ENCODE data around the gene E2F8. TPM values are rescaled to one million over a fixed set of nuclear protein-coding genes. Genes with fewer than 3 reads are reported as not detected.

Gene E2F8
- total RNA-seq, 2 donors from 2014 or later: 0.46 to 0.57 TPM

DNA sequence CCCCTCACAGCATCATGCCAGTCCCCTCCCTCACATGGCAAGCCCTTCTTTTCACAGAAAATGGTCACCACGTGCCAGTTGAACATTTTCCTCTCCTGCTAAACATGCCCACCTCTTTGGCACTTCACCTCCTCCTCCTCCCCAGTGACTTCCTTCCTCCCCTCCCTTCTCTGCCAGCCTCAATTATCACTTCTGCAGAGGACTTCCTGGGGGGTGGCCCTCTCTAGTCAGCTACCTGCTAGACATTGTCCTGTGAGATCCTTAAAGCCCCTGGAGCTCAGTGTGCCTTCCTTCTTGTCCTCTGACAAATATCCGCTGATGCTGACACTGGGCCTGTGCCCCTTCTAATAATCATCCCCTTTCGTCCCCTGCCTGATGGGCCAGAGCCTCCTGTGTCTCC lies 43.2 kb upstream of the E2F8 start:
- TF ChIP-seq POLR2A (IDR thresholded peaks at IDR 0.05) (no peak), POLR2AphosphoS5 (IDR thresholded peaks at IDR 0.05) (no peak)
- TF ChIP-seq, protein P1, sequence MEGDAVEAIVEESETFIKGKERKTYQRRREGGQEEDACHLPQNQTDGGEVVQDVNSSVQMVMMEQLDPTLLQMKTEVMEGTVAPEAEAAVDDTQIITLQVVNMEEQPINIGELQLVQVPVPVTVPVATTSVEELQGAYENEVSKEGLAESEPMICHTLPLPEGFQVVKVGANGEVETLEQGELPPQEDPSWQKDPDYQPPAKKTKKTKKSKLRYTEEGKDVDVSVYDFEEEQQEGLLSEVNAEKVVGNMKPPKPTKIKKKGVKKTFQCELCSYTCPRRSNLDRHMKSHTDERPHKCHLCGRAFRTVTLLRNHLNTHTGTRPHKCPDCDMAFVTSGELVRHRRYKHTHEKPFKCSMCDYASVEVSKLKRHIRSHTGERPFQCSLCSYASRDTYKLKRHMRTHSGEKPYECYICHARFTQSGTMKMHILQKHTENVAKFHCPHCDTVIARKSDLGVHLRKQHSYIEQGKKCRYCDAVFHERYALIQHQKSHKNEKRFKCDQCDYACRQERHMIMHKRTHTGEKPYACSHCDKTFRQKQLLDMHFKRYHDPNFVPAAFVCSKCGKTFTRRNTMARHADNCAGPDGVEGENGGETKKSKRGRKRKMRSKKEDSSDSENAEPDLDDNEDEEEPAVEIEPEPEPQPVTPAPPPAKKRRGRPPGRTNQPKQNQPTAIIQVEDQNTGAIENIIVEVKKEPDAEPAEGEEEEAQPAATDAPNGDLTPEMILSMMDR (IDR thresholded peaks at IDR 0.05): no peak
- DNase-seq (ENCODE audit: low spot score): no peak
- Histone ChIP-seq H3K4me3 (no peak overlapping the region), H3K27me3 (replicated peaks; ENCODE audit: insufficient read depth) (no peaks in the 10 kb centered on the region), H3K4me1 (replicated peaks) (no peaks in the 10 kb centered on the region), H3K36me3 (no peaks in the 10 kb centered on the region), H3K9me3 (no peaks in the 10 kb centered on the region), H3K27ac (no peak overlapping the region)
- intact Hi-C loops (cut with DNase I): no loop called here
- WGBS: 60% methylated on average over 3 of the region's 3 CpGs

DNA sequence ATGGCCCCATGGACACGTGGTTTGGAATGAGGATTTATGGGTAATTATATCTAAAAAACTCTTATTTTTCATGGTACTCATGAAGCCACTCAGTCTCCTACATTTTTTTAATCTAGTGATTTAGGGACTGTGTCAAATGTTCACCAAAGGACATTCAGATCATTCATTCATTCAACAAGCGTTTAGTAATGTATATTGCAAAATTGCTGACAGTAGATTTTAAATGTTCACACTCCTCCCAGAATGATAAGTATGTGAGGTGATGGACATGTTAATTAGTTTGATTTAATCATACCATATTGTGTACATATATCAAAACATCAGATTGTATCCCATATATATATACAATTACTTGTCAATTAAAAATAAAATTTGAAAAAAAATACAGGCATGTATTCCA lies 40.8 kb upstream of the E2F8 start:
- no peak for DNase-seq (ENCODE audit: low spot score)
- 68% methylated on average over 2 of the region's 2 CpGs for WGBS
- H3K4me3 ChIP-seq: no peak overlapping the region
- H3K4me1 ChIP-seq (replicated peaks): no peaks in the 10 kb centered on the region
- no peaks in the 10 kb centered on the region for H3K27me3 ChIP-seq (replicated peaks; ENCODE audit: insufficient read depth)
- TF ChIP-seq POLR2AphosphoS5 (IDR thresholded peaks at IDR 0.05): no peak
- TF ChIP-seq, protein P1 (IDR thresholded peaks at IDR 0.05): no peak
- H3K9me3 ChIP-seq: no peaks in the 10 kb centered on the region
- intact Hi-C loops (cut with DNase I): no loop called here
- no peaks in the 10 kb centered on the region for H3K36me3 ChIP-seq
- no peak overlapping the region for H3K27ac ChIP-seq

DNA sequence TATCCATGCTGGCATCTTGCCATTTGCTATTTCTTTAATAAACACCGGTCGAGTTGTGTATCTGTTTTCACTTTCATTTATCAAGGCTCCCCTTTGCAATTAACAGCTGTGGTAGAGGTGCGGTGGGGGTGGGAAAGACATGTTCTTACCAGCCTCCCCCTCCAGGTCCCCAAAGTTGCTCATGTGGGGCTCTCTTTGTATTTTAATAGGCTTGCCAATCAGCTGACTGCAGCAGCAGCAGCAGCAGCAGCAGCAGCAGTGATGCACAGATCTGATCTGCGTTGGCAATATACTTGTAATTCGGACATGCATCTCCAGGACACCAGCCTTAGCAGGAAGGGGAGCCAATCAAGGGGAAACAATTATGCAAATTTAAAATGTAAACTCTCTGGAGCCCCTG lies 40.3 kb upstream of the E2F8 start:
- TF ChIP-seq POLR2AphosphoS5 (IDR thresholded peaks at IDR 0.05): no peak
- TF ChIP-seq POLR2A (IDR thresholded peaks at IDR 0.05): no peak
- TF ChIP-seq, protein P1 (IDR thresholded peaks at IDR 0.05): no peak
- intact Hi-C loops (cut with DNase I): no loop called here
- WGBS: 22% methylated on average over 5 of the region's 5 CpGs
- no peaks in the 10 kb centered on the region for H3K36me3 ChIP-seq
- no peak for DNase-seq (ENCODE audit: low spot score)
- no peaks in the 10 kb centered on the region for H3K9me3 ChIP-seq
- H3K27me3 ChIP-seq (replicated peaks; ENCODE audit: insufficient read depth): no peaks in the 10 kb centered on the region
- no peaks in the 10 kb centered on the region for H3K4me1 ChIP-seq (replicated peaks)
- no peak overlapping the region for H3K4me3 ChIP-seq
- H3K27ac ChIP-seq: no peak overlapping the region

DNA sequence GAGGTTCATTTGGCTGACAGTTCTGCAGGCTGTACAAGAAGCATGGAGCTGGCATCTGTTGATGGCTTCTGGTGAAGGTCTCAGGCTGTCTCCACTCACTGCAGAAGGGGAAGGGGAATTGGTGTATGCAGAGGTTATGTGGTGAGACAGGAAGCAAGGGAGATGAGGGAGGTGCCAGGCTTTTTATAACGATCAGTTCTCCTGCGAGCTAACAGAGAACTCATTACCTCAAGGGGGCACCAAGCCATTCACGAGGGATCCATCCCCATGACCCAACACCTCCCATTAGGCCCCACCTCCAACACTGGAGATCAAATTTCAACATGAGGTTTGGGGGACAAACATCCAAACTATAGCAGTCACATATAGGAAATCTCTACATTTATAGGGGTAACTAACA lies 38.7 kb upstream of the E2F8 start:
- no peak overlapping the region for H3K27ac ChIP-seq
- TF ChIP-seq POLR2A (IDR thresholded peaks at IDR 0.05) (no peak), POLR2AphosphoS5 (IDR thresholded peaks at IDR 0.05) (no peak)
- TF ChIP-seq, protein P1 (IDR thresholded peaks at IDR 0.05): no peak
- intact Hi-C loops (cut with DNase I): no loop called here
- H3K9me3 ChIP-seq: no peaks in the 10 kb centered on the region
- H3K27me3 ChIP-seq (replicated peaks; ENCODE audit: insufficient read depth): no peaks in the 10 kb centered on the region
- no peak for DNase-seq (ENCODE audit: low spot score)
- WGBS: 59% methylated on average over 3 of the region's 3 CpGs
- H3K4me1 ChIP-seq (replicated peaks): no peaks in the 10 kb centered on the region
- H3K4me3 ChIP-seq: no peak overlapping the region
- H3K36me3 ChIP-seq: no peaks in the 10 kb centered on the region

DNA sequence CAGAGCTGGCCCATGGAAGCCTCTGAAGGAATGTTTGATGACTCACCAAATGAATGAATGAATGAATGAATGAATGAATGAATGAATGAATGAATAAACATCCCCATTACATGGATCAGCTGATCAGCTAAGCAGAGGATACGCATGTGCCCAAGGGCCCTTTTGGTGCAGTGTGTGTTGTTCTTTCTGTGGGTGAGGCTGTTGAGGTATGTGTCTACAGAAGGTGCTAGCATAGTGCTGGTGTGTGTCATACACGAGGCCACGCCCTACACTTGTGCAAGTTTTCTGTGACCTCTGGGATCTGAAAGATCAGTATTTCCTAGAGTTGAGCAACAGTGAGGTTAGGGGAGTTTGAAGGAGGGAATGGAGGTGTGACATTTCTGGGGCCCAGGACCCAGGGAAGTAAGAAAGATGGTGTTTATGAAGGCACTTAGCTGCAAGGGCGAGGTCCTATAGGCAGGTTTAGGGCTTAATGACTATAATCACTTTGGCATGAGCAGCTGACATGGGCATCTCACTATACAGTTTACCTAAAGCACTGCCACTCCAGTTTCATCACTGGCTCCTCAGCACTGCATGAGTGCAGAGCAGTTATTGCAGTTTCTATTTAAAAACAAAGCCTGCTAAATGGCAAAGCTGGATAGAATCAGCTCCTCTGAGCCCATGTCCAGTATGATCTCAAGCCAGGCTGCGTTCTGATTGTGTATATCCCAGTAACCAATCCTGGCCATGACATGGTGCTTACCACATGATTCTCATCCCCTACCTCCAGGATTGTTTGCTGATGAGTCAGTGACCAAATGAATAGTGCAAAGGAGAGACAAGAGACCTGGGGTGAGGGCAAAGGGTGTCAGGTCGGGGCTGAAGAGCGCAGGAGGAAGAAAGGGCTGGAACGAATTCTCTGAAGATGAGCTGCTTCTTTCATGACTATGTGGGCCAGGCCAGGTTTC lies 36.4 kb upstream of the E2F8 start:
- H3K4me1 ChIP-seq (replicated peaks): no peaks in the 10 kb centered on the region
- 88% methylated on average over 8 of the region's 8 CpGs for WGBS
- no peak for TF ChIP-seq POLR2AphosphoS5 (IDR thresholded peaks at IDR 0.05)
- TF ChIP-seq, protein P1 (IDR thresholded peaks at IDR 0.05): no peak
- TF ChIP-seq POLR2A (IDR thresholded peaks at IDR 0.05): no peak

More for the DNA sequence above, 36.4 kb upstream of the E2F8 start:
- Histone ChIP-seq H3K9me3 (no peaks in the 10 kb centered on the region), H3K27me3 (replicated peaks; ENCODE audit: insufficient read depth) (no peaks in the 10 kb centered on the region), H3K27ac (no peak overlapping the region), H3K4me3 (no peak overlapping the region), H3K36me3 (no peaks in the 10 kb centered on the region)
- intact Hi-C loops (cut with DNase I): no loop called here
- no peak for DNase-seq (ENCODE audit: low spot score)

Data from prostate gland (tissue), 2 donors.